CD14-positive monocyte (primary cell): Measurements from ENCODE around the gene MAPK1IP1L. TPM values are rescaled to one million over a fixed set of nuclear protein-coding genes. Genes with fewer than 3 reads are reported as not detected.
"Not testable (repeated sequence)": the region's sequence is repeated elsewhere in the genome, so short reads cannot be mapped to it uniquely, and the experiment has no call there.

ENCODE experiments used
- DNase-seq, 3 donors: peaks; one replicate each; pipeline ENCODE4 v3.0.0-alpha.2; 2011 to 2022
- H2AFZ ChIP-seq: 2 replicates; pipeline ENCODE4 v1.6.0; 2012; ENCODE audit warnings: mild to moderate bottlenecking, low read depth, low read length, inconsistent platforms; ENCODE audit not compliant: insufficient read depth, poor library complexity, severe bottlenecking
- H3K27ac ChIP-seq, 2 donors: 1 replicate in 1 of 2; 2 replicates in 1 of 2; pipeline ENCODE4 v1.5.1; 2012 to 2013; ENCODE audit warnings: low read length in 2 of 2, control low read depth in 1 of 2, inconsistent platforms in 1 of 2, low read depth in 1 of 2, mild to moderate bottlenecking in 1 of 2
- H3K27me3 ChIP-seq, 2 donors: one replicate each; pipeline versions ENCODE4 v1.6.0 to v1.6.1; 2011 to 2013; ENCODE audit warnings: low read length in 2 of 2; ENCODE audit not compliant: control insufficient read depth in 2 of 2, insufficient read depth in 2 of 2
- H3K36me3 ChIP-seq, 2 donors: replicated peaks in 1 of 2; 1 replicate in 1 of 2; 2 replicates in 1 of 2; pipeline versions ENCODE4 v1.5.1 to v1.6.1; 2012 to 2013; ENCODE audit warnings: low read length in 2 of 2, control low read depth in 1 of 2, inconsistent platforms in 1 of 2, mild to moderate bottlenecking in 1 of 2; ENCODE audit not compliant: insufficient read depth in 2 of 2, control insufficient read depth in 1 of 2
- H3K4me1 ChIP-seq, 2 donors: 1 replicate in 1 of 2; 2 replicates in 1 of 2; pipeline versions ENCODE4 v1.5.1 to v1.6.1; 2012 to 2013; ENCODE audit warnings: low read length in 2 of 2, control low read depth in 1 of 2, inconsistent platforms in 1 of 2, mild to moderate bottlenecking in 1 of 2, moderate library complexity in 1 of 2; ENCODE audit not compliant: insufficient read depth in 2 of 2, control insufficient read depth in 1 of 2
- H3K4me2 ChIP-seq: replicated peaks from 2 replicates; pipeline ENCODE3; 2012; ENCODE audit warnings: low read length, moderate library complexity, mild to moderate bottlenecking; ENCODE audit not compliant: poor library complexity, severe bottlenecking; ENCODE audit errors: extremely low read depth
- H3K4me3 ChIP-seq, 3 experiments: fragments of 200-600 bp in 1 of 3; sonication (generic) in 1 of 3; replicated peaks in 1 of 3; 1 replicate in 2 of 3; 2 replicates in 1 of 3; pipeline ENCODE4 v1.5.1; 2011 to 2013; ENCODE audit warnings: low read length in 3 of 3, mild to moderate bottlenecking in 3 of 3, control low read depth in 2 of 3, low read depth in 2 of 3, inconsistent platforms in 1 of 3, moderate library complexity in 1 of 3
- H3K79me2 ChIP-seq: 2 replicates; pipeline ENCODE4 v1.6.0; 2012; ENCODE audit warnings: mild to moderate bottlenecking, control low read depth, inconsistent platforms, low read length, moderate library complexity; ENCODE audit not compliant: insufficient read depth
- H3K9ac ChIP-seq: 2 replicates; pipeline ENCODE4 v1.6.0; 2017; ENCODE audit warnings: low read length, mild to moderate bottlenecking; ENCODE audit not compliant: insufficient read depth, poor library complexity, severe bottlenecking
- H3K9me3 ChIP-seq, 2 donors: replicated peaks in 1 of 2; 1 replicate in 1 of 2; 2 replicates in 1 of 2; pipeline versions ENCODE4 v1.5.1 to v1.6.1; 2012 to 2013; ENCODE audit warnings: low read length in 2 of 2, control low read depth in 1 of 2; ENCODE audit not compliant: control insufficient read depth in 1 of 2, insufficient read depth in 1 of 2
- H4K20me1 ChIP-seq: 2 replicates; pipeline ENCODE4 v1.6.0; 2012; ENCODE audit warnings: mild to moderate bottlenecking, low read length, control low read depth, moderate library complexity; ENCODE audit not compliant: insufficient read depth
- H3K27ac Mint-ChIP-seq, 7 donors: one replicate each; pipeline ENCODE4 v1.8.0; 2020; ENCODE audit warnings: mild to moderate bottlenecking in 7 of 7, mixed read lengths in 7 of 7, moderate library complexity in 6 of 7, inconsistent platforms in 2 of 7
- H3K27me3 Mint-ChIP-seq, 3 donors: one replicate each; pipeline ENCODE4 v1.8.0; 2021 to 2022; ENCODE audit warnings: low read depth in 3 of 3, mild to moderate bottlenecking in 3 of 3, mixed read lengths in 3 of 3, moderate library complexity in 3 of 3, inconsistent platforms in 1 of 3
- H3K36me3 Mint-ChIP-seq, 2 donors: one replicate each; pipeline ENCODE4 v1.8.0; 2020; ENCODE audit warnings: mixed read lengths in 2 of 2, inconsistent platforms in 1 of 2, mild to moderate bottlenecking in 1 of 2
- H3K4me1 Mint-ChIP-seq: one replicate; pipeline ENCODE4 v1.8.0; 2020; ENCODE audit warnings: mild to moderate bottlenecking, mixed read lengths
- H3K4me3 Mint-ChIP-seq, 2 donors: one replicate each; pipeline ENCODE4 v1.8.0; 2020; ENCODE audit warnings: mild to moderate bottlenecking in 2 of 2, mixed read lengths in 2 of 2, moderate library complexity in 1 of 2
- H3K9me3 Mint-ChIP-seq, 7 donors: one replicate each; pipeline ENCODE4 v1.8.0; 2020 to 2022; ENCODE audit warnings: mixed read lengths in 7 of 7, mild to moderate bottlenecking in 6 of 7, moderate library complexity in 6 of 7, inconsistent platforms in 2 of 7
- CTCF ChIP-seq: fragments of 200-600 bp; IDR thresholded peaks from one replicate; pipeline ENCODE4 v1.8.0; 2022; ENCODE audit warnings: antibody characterized with exemption, mild to moderate bottlenecking
- WGBS: methylation state at CpG from one replicate; pipeline ENCODE4 v1.1.5; 2013; ENCODE audit warnings: missing lambda C conversion rate; ENCODE audit not compliant: insufficient coverage; 5-methylcytosine and 5-hydroxymethylcytosine counted together
- intact Hi-C, 2 donors: fragments of 100-400 bp; cut with micrococcal nuclease; formaldehyde crosslinking; loops; one replicate each; pipeline versions ENCODE4 v1.15.0 to v1.15.1; 2023
- polyA plus RNA-seq, 3 donors: library from polyadenylated mRNA; depleted of rRNA in 1 of 3; unstranded in 2 of 3; stranded (reverse) in 1 of 3; fragments of 300-500 nt in 2 of 3; fragments of >200 nt in 1 of 3; fragmentation: Illumina TruSeq in 2 of 3; gene quantifications; 1 replicate in 2 of 3; 2 replicates in 1 of 3; pipeline ENCODE4 v1.2.3, GENCODE V29; 2012 to 2021

Gene MAPK1IP1L
- polyA plus RNA-seq, 3 donors = 44.8 to 89.8 (median 67.8) TPM

- Mint-ChIP-seq H3K36me3 (peaks cover 55 to 74% of the 10 kb centered on the region in 2 donors), H3K27ac (peak overlapping the region in 3 of 7 donors; percentile 47 to 69 (median 63)), H3K9me3 (peaks cover 0 to 2% (median 0%) of the 10 kb centered on the region in 7 donors), H3K27me3 (no peaks in the 10 kb centered on the region), H3K4me1 (no peaks in the 10 kb centered on the region), H3K4me3 (no peak overlapping the region)
- Histone ChIP-seq H3K27ac (no peak overlapping the region), H3K9me3 (no peaks in the 10 kb centered on the region), H3K4me2 (no peak overlapping the region), H3K79me2 (peaks cover 49% of the 10 kb centered on the region), H2AFZ (no peak overlapping the region), H3K4me3 (no peak overlapping the region), H3K27me3 (no peaks in the 10 kb centered on the region), H3K4me1 (no peaks in the 10 kb centered on the region), H4K20me1 (peaks cover 87% of the 10 kb centered on the region), H3K9ac (no peak overlapping the region), H3K36me3 (peaks cover 45 to 87% of the 10 kb centered on the region in 2 donors)
- DNase-seq = no peak
- intact Hi-C loops = no loop called here
- TF ChIP-seq CTCF = no peak
- WGBS = 94% methylated on average over 8 of the region's 11 CpGs
These were observed 11.3 kb downstream of the MAPK1IP1L start for GRCh38 chr14:55062517-55063351.

DNA sequence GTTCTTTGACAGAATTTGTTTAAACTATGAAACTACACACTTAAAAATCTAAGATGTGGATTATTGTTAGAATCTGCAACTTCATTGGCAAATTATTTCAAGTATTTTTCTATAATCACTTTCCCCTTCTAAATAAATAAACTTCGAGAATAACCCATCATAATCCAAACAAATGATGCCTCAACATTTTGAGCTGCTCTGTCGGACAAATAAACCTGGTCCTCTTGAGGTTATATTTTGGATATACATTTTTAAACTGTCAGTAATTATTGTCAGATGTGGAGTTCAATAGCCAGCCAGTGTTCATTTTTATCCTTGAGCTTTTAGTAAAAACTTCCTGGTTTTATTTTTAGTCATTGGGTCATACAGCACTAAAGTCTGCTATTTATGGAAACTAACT is 13.4 kb downstream of the MAPK1IP1L start:
- H3K4me3 ChIP-seq, intact Hi-C loops, H3K4me3 Mint-ChIP-seq, H3K27me3 Mint-ChIP-seq, H3K27me3 ChIP-seq, H3K4me2 ChIP-seq, H3K9me3 Mint-ChIP-seq, DNase-seq, H2AFZ ChIP-seq, H3K4me1 ChIP-seq, H3K9ac ChIP-seq, H3K4me1 Mint-ChIP-seq, H3K9me3 ChIP-seq, H3K27ac ChIP-seq: not testable (repeated sequence)
- Histone ChIP-seq H3K36me3 (peaks cover 44 to 83% of the 10 kb centered on the region in 2 donors), H4K20me1 (peaks cover 65% of the 10 kb centered on the region), H3K79me2 (peaks cover 27% of the 10 kb centered on the region)
- no CpG with 5 or more reads among the region's 2 CpGs for WGBS
- Mint-ChIP-seq H3K27ac (peak overlapping the region in 1 of 7 donors; percentile 25), H3K36me3 (peaks cover 56 to 64% of the 10 kb centered on the region in 2 donors)
